WERI-Rb-1 (cell line): Measurements from ENCODE around the gene UBASH3A.

Experiments used
- DNase-seq: peaks from one replicate; pipeline ENCODE4 v3.0.0-alpha.2; 2020
- H3K27ac ChIP-seq: fragments of 250-450 bp; sonication (Bioruptor Pico); 2 replicates; pipeline ENCODE4 v1.5.1; 2020; ENCODE audit warnings: mild to moderate bottlenecking, moderate library complexity
- H3K27me3 ChIP-seq: fragments of 250-450 bp; sonication (Bioruptor Pico); 2 replicates; pipeline ENCODE4 v1.5.1; 2021; ENCODE audit warnings: mild to moderate bottlenecking, low read depth, moderate library complexity; ENCODE audit not compliant: insufficient read depth, severe bottlenecking
- H3K36me3 ChIP-seq: fragments of 250-450 bp; sonication (Bioruptor Pico); 2 replicates; pipeline ENCODE4 v1.5.1; 2020; ENCODE audit warnings: mild to moderate bottlenecking, moderate library complexity
- H3K4me3 ChIP-seq: 2 replicates; pipeline ENCODE4 v1.5.1; 2011; ENCODE audit warnings: low read depth, mild to moderate bottlenecking, control low read depth, low read length
- H3K9me3 ChIP-seq: fragments of 250-450 bp; sonication (Bioruptor Pico); 2 replicates; pipeline ENCODE4 v1.5.1; 2021; ENCODE audit warnings: mild to moderate bottlenecking, moderate library complexity; ENCODE audit not compliant: severe bottlenecking
- TF ChIP-seq, protein P1 (sequence below): IDR thresholded peaks from 2 replicates; pipeline ENCODE4 v1.5.1; 2011; ENCODE audit warnings: low read depth, mild to moderate bottlenecking, control low read depth, inconsistent platforms, low read length

The UBASH3A gene

GRCh38 chr21:42446531-42446930, 42.8 kb downstream of the UBASH3A start:
- Histone ChIP-seq H3K36me3 (no peaks in the 10 kb centered on the region), H3K9me3 (no peaks in the 10 kb centered on the region), H3K27ac (no peak overlapping the region), H3K4me3 (no peak overlapping the region), H3K27me3 (no peaks in the 10 kb centered on the region)
- TF ChIP-seq, protein P1, sequence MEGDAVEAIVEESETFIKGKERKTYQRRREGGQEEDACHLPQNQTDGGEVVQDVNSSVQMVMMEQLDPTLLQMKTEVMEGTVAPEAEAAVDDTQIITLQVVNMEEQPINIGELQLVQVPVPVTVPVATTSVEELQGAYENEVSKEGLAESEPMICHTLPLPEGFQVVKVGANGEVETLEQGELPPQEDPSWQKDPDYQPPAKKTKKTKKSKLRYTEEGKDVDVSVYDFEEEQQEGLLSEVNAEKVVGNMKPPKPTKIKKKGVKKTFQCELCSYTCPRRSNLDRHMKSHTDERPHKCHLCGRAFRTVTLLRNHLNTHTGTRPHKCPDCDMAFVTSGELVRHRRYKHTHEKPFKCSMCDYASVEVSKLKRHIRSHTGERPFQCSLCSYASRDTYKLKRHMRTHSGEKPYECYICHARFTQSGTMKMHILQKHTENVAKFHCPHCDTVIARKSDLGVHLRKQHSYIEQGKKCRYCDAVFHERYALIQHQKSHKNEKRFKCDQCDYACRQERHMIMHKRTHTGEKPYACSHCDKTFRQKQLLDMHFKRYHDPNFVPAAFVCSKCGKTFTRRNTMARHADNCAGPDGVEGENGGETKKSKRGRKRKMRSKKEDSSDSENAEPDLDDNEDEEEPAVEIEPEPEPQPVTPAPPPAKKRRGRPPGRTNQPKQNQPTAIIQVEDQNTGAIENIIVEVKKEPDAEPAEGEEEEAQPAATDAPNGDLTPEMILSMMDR, result no peak
- no peak for DNase-seq

DNA sequence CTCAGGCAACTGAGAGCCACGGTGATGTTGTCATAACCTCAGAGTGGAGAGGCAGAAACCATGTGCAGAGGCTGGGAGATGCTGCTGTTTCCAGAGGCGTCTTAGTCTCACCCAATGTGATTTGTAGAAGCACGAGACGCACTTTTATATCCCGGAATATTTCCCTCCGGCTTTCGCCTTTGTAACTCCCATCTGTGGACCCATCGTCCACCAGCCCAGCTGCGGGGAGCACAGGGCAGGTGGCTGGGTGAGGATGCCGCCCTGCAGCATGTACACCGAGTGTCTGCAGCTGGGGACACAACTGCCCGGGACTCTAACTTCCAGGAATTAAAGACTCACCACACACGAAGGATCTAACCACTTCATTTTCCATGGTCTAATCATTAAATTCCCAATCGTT, 43.5 kb downstream of the UBASH3A start:
- DNase-seq, result no peak
- TF ChIP-seq, protein P1, result no peak
- H3K9me3 ChIP-seq, result no peaks in the 10 kb centered on the region
- no peaks in the 10 kb centered on the region for H3K36me3 ChIP-seq
- H3K27ac ChIP-seq, result no peak overlapping the region
- H3K27me3 ChIP-seq, result no peaks in the 10 kb centered on the region
- H3K4me3 ChIP-seq, result no peak overlapping the region

- Histone ChIP-seq H3K9me3 (no peaks in the 10 kb centered on the region), H3K36me3 (no peaks in the 10 kb centered on the region), H3K27me3 (no peaks in the 10 kb centered on the region), H3K4me3 (no peak overlapping the region), H3K27ac (no peak overlapping the region)
- DNase-seq, result no peak
- TF ChIP-seq, protein P1, result no peak
These were observed 44.0 kb downstream of the UBASH3A start for GRCh38 chr21:42447732-42448131.

DNA sequence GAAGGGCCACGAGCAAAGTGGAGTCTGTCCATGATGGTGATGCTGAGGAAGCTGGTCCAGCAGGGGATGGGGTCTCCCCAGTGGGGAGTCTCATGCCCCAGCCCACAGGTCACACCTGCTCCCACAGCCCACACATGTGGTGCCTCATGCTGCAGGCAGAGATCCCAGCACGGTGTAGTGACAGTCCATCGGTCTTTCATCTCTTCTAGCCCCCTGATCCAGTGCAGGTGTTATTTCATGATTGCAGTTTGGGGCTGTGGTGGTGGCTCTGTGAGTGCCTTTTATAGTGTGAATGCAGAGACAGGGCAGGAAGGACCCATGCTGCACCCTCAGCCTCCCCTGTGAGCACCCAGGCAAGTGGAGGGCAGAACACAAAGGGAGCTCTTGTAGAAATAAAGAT, 45.0 kb downstream of the UBASH3A start:
- Histone ChIP-seq H3K36me3 (no peaks in the 10 kb centered on the region), H3K27me3 (no peaks in the 10 kb centered on the region), H3K27ac (no peak overlapping the region), H3K9me3 (no peaks in the 10 kb centered on the region), H3K4me3 (no peak overlapping the region)
- TF ChIP-seq, protein P1, result no peak
- no peak for DNase-seq

- no peaks in the 10 kb centered on the region for H3K9me3 ChIP-seq
- H3K27ac ChIP-seq, result no peak overlapping the region
- H3K27me3 ChIP-seq, result no peaks in the 10 kb centered on the region
- DNase-seq, result no peak
- TF ChIP-seq, protein P1, result no peak
- H3K4me3 ChIP-seq, result no peak overlapping the region
- no peaks in the 10 kb centered on the region for H3K36me3 ChIP-seq
These were observed 48.2 kb downstream of the UBASH3A start for GRCh38 chr21:42451941-42452340.

DNA sequence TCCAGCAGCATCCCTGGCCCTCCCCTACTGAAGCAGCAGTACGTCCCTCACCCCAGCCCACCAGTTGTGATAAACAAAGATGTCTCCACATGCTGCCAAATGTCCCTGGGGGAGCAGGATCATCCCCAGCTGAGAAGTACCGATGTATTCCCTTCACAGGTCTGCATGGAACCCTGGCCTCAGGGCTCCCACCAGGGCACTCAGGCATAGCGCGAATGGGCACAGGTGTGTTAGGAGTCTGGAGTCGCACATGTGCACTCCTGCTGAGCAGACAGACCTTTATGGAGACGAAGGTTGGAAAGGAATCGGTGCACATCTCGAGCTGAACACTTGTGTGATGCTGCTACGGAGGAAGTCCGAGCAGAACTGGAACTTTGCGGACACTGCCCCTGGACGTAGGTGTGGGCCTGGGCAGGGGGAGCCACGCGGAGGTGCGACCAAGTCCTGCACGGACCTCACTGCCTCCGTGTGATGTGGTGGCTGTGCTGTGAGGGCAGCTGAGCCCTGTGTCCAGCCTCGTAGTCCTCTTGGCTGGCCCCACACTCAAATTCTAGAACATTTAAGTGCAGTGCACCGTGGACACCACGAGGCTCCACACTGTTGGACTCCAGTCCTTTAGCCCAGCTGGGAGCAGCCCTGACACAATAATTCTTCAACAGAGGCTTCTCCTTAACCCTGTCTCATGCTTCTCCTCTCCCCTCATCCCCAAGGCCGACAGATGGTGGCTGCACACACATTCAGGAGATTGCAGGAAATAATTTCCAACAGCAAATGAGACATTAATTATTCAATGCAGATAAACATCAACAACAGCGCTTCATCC, 48.9 kb downstream of the UBASH3A start:
- DNase-seq, result no peak
- H3K9me3 ChIP-seq, result no peaks in the 10 kb centered on the region

More for the DNA sequence above, 48.9 kb downstream of the UBASH3A start:
- Histone ChIP-seq H3K27ac (no peak overlapping the region), H3K4me3 (no peak overlapping the region), H3K36me3 (no peaks in the 10 kb centered on the region), H3K27me3 (no peaks in the 10 kb centered on the region)
- TF ChIP-seq, protein P1, result no peak
